Stomach (tissue), 4 donors: ENCODE data around the gene YPEL2.

Source experiments
- CTCF ChIP-seq, 7 experiments: fragments of 450-650 bp in 4 of 7; fragments of 200-600 bp in 3 of 7; sonication (generic) in 3 of 7; IDR thresholded peaks; one replicate each; pipeline ENCODE4 v1.5.1; 2016 to 2019; ENCODE audit warnings: antibody characterized with exemption in 7 of 7, control low read depth in 2 of 7, mild to moderate bottlenecking in 1 of 7
- POLR2A ChIP-seq, 4 donors: fragments of 450-650 bp; IDR thresholded peaks; one replicate each; pipeline ENCODE4 v1.6.1; 2016; ENCODE audit warnings: antibody characterized with exemption in 4 of 4, control low read depth in 2 of 4, mild to moderate bottlenecking in 1 of 4, moderate library complexity in 1 of 4
- POLR2AphosphoS5 ChIP-seq, 3 donors: sonication (generic); formaldehyde crosslinking; IDR thresholded peaks; one replicate each; pipeline ENCODE4 v1.6.1; 2016; ENCODE audit warnings: antibody characterized with exemption in 3 of 3

- TF ChIP-seq CTCF (IDR thresholded peaks at IDR 0.05) (no peak), POLR2A (IDR thresholded peaks at IDR 0.05) (no peak), POLR2AphosphoS5 (IDR thresholded peaks at IDR 0.05) (no peak)
These were observed 34.7 kb downstream of the YPEL2 start for GRCh38 chr17:59366040-59366757.
